Measurements from ENCODE around the gene ADO. TPM values are rescaled to one million over a fixed set of nuclear protein-coding genes. Genes with fewer than 3 reads are reported as not detected.
A peak's percentile ranks its signal among the peaks of the same experiment; 100 is the strongest.

ADO gene
- total RNA-seq, 1 donor from 2014 or later, result 13.9 TPM

DNA sequence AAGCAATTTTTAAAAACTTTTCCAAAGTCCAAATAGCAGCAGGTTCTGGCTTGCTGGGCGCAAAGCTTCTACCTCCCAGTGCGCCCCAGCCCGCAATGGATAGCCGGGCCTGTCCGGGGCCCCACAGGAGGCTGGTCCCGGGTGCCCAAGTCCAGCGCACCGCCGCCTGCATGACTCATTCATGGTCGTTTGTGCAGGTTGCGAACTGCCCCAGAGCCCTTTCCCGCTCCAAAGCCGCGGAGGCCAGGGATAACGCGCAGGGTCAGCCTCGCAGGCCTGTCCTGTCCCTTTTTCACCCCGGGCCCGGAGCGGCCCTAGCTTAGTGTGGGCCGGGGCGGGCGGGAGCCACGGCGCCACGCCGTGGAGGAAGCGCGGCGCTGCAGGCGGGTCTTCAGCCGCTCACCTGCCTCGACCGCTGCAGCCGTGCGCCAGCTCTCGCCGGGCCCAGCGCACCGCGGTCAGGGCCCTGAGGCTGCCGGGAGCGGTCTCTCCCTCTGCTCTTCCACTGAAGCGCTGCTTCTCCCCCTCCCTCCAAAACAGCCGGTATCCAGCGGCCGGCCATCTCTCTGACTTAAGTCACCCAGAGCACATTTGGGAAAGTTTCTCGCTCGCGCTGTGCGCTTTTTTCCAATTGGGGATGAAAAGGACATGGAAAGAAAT is 13.4 kb downstream of the ADO start:
- peak; percentile 75 to 83 for DNase-seq (ENCODE audit: low read depth in 2 of 2)

DNA sequence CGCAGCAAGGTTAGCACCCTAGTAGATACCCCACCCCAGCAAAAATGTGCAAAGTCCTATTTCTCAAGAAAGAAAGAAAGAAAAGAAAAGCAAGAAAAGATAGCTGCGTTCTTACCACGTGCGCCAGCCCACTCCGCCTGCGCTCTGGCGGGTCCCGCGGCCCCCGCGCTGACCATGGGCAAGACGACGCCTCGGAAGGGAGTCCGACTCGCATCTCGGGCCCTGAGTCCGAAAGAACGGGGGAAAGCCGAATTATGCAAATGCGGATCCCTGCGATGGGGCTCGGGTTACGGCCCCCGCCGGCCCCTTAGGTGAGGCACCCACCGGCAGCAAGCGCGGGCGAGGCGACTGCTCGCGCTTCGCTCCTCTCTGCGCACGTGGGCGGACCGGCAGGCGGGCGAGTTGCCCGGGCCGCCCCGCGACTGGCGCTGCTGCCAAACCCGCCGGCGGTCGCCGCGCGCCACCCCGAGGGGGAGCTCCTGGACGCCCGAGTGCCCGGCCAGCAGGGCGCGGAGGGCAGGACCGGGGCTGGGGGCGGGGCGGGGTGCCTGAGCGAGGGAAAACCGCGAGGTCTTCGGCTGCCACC is 14.0 kb downstream of the ADO start:
- peak in 1 of 2 donors; percentile 24 for DNase-seq (ENCODE audit: low read depth in 2 of 2)

DNA sequence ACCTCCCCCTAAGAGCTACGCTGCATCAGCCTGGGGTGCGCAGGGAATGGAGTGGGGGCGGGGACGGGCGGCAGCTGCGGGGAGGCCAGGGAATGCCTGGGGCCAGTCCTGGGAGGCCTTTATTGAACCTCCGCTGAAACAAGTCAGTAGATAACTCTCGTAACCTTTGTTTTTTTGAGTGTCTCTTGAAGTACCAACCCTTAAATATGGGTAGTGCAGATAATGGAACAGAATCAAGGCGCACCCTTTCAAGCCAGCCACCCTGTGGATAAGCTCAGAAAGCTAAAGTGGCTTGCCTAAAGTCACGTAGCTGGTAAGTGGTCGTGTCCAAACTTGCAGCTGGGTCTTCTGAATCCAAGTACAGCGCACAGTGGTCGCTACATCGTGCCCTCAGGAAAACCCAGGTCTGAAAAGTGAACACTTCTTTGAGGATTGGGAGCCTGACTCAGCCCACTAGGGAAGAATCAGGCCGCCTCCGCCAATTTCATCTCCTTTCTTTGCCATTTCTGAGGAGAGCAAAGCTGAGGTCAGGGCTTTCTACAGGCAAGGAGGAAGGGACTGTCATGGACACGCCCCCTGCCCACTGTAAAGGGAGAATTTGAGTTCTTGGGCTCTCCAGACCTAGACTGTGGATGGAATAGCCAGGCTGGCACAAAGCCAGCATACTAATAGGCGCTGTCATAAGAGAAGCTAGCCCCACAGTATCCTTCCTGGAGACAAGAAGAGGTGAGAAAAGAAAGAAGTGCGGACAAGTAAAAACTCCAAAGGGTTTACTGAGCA is 14.8 kb downstream of the ADO start:
- no peak for DNase-seq (ENCODE audit: low read depth in 2 of 2)

DNA sequence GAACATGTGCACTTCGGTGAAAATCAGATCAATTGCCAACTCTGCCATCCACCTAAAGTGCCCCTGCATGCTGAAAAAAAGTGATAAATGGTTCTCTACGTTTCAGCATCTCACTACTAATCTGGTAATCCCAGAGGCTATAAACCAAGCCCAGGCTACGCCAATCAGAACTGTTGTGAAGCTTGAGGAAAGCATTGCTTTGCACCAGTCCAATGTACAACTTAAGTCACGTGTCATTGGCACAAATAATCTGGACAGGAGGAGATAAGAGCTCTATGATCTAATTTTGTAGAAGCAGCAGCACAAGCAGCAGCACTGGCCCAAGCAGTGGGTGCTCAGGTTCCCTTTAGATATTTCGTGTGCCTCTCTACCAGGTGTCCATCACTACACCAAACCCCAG is 16.1 kb downstream of the ADO start:
- DNase-seq (ENCODE audit: low read depth in 2 of 2), result no peak

DNA sequence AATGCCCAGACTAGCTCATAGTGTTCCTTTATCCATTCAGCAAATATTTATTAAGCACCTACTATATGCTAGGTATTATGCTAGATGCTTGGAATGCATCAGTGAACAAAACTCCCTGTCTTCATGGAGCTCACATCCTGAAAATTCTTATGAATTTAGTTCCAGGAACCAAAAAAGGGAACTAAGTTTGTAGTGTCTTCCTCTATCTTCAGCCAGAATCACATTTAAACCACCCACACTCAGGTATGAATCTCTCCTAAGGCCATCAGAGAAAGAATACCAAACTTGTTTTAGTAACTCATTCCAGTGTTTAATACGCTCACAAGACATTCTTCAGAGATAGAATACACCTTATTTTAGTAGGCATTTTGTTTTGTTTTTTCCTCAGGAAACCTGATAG is 21.8 kb downstream of the ADO start:
- no peak for DNase-seq (ENCODE audit: low read depth in 2 of 2)

DNA sequence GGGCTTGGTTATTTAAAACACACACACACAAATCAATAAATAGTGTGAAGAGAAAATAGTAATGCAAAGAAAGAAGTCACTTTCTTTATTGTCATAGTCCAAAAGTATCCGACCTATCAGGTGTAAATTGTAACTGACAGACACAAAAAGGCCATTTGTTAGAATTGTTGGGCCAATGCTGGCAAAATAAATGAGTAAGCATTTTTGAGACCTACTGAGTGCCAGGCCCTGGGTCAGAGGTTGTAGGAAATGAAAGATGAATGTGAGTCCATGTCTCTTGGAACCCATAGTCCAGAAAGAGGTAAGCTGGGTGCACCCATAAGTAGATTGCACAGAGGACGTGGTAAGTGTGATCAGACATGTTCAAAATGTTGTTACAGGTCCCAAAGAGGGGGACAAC is 25.1 kb downstream of the ADO start:
- no peak for DNase-seq (ENCODE audit: low read depth in 2 of 2)

DNA sequence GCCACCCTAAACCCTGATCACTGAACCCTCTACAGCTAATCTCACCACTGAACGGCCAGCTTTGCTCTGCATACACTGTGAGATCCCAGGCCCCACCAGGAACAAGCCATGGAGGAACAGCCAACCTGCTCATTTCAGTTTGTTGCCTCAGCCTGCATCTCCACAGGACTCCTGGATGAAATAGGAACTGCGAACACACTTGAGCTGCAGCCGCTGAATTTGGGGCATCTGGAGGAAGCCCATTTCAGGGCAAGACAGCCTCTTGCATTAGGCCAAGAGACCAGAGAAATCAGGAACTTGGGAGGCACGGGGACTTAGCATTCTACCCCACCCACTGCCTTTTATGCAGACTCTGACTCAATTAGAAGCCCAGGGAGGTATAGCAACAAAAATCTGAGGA is 26.2 kb downstream of the ADO start:
- no peak for DNase-seq (ENCODE audit: low read depth in 2 of 2)

DNA sequence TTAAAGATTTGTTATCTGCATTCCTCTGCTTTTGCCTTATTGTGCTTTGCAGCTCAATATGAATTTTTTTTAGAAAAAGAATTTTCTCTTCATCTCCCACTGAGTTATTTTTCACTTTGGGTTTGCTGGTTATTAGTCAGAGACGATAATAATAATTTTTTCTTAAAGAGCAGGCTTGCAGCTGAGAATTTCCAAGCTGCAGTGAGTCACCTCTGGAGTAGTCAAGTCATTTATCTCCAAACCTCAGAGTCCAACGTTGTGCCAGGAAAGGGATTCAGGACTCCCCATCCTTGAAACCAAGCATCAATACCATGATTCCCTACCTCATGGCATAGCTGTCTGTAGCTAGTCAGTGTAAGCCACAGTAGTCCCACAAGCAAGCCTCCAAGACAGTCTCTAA is 26.8 kb downstream of the ADO start:
- no peak for DNase-seq (ENCODE audit: low read depth in 2 of 2)

DNA sequence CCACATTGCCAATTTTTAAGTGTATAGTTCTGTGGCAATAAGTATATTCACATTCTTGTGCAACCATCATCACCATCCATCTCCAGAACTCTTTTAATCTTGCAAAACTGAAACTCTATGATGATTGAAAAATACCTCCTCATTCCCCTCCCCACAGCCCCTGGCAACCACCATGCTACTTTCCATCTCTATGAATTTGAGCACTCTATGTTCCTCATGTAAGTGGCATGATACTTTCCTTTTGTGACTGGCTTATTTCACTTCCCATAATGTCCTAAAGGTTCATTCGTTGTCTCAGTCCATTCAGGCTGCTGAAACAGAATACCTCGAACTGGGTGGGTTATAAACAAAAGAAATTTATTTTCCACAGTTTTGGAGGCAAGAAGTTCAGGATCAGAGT is 35.1 kb downstream of the ADO start:
- no peak for DNase-seq (ENCODE audit: low read depth in 2 of 2)

DNA sequence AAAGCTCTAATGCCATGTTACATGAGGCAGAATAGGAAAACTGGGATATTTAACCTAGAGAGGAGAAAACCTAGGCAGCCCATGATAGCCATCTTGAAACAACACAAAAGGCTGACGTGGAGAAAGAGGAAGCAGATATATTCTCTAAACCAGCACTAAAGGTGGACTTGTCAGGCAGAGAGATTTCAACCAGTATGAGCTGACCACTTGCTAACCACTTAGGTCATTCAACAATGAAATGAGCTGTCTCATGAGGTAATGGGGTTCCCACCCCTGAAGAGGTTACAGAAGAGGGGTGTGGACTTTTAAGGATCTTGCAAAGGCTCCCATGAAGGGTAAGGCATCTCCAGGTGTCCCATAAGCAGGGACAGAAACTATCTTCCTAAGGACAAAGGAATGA is 38.5 kb downstream of the ADO start:
- no peak for DNase-seq (ENCODE audit: low read depth in 2 of 2)

DNA sequence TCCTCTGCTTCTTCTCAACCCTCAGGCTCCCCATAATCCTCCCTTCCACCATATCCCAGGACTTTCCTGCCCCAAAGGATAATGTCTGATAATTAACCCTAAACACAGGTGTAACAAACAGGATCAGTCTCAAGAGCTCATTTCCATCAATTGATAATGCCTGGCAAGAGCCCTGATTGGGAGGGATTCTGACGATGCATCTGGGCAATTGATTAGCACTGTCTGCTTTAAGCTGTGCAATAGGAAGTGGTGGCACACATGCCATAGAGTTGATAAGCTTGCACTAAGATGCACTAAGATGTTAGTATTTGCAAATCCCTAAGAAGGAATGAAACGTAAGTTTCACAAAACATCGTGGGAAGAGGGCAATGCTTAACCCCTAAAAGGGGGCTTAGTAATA is 39.1 kb downstream of the ADO start:
- DNase-seq (ENCODE audit: low read depth in 2 of 2), result no peak

DNA sequence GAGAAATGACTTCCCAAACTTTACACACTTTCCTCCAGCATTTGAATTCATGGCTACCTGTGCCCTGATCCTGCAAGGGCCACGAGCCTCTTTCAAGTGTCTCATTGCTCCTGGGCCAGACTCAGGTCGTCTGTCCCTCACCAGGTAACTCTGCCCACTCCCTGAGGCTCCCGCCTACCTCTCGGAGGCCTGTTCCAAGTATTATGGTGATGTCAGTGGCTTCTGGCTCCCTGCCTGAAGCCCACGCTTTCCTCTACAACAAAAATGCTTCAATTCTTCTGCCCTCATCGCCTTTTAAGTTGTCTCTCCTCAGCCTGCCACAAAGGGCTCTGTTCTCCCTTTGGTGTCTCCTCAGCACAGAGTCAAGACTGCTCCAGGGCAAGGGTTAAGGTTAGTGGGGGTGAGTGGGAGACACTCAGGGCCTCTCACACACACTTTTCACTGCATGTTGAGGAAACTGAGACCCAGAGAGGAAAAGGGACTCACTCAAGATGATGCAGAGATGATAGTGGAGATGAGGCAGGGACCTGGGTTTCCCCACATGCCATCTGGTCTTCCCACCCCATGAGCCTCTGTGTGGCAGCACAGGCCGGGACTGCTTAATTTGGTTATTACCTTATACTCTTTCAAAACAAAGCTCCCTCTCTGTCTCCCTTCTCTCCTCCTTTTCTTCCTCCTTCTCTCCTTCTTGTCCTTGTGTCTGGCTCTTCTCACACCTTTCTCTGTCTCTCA is 39.9 kb downstream of the ADO start:
- DNase-seq (ENCODE audit: low read depth in 2 of 2), result no peak

DNA sequence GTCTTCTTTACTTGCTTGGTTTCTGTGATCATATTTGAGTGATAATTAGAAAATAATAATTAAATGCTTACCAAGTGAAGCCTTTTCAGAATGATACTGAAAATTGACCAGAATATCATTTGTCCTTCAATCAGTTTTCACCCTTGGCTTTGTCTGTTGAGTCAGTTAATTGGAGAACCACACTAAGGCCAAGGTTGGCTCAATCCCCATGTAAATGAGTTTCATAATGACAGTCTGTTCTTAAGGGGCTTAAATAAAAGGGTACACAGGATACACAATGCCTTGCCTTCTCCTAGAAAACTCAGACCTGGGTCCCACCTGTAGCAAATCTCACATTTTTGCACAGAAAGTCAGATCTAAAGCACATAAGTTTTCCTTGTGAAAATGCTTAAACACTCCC is 42.9 kb downstream of the ADO start:
- no peak for DNase-seq (ENCODE audit: low read depth in 2 of 2)

DNA sequence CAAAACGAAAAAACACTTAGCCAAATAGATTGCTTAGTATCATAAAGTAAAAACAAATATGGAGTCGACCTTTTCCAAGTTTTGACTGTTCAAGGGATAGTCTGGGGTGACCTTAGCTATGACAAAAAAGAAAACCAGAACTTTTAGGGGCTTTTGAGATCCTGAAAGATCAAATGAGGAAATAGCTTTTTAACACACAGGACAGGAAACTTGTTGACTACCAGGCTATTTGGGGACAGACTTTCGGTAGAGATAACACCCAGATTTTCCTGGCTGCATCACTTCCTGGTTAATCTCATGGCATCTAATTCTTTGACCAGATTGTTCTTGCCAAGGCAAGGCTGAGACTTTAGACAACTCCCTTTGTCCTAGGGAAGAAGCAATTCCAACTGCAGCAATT is 46.1 kb downstream of the ADO start:
- DNase-seq (ENCODE audit: low read depth in 2 of 2), result no peak

DNA sequence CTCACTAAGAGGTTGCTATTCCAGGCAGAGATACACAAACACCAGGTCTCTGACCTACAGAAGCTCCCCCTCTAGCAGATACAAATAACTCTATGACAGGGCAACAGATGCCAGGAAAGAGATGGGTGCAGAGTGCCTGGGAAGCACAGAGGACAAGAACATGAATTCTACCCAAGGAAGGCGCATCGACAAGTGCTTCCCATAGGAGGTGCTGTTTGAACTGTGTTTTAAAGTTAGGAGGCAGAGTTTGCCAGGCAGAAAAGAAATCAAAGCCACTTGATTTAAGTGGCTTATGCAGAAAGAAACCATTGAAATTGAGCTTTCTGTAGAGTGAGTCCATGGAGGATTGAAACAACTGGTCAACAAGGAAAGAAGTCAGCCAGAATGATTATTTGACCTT is 46.9 kb downstream of the ADO start:
- peak; percentile 6 to 7 for DNase-seq (ENCODE audit: low read depth in 2 of 2)

DNA sequence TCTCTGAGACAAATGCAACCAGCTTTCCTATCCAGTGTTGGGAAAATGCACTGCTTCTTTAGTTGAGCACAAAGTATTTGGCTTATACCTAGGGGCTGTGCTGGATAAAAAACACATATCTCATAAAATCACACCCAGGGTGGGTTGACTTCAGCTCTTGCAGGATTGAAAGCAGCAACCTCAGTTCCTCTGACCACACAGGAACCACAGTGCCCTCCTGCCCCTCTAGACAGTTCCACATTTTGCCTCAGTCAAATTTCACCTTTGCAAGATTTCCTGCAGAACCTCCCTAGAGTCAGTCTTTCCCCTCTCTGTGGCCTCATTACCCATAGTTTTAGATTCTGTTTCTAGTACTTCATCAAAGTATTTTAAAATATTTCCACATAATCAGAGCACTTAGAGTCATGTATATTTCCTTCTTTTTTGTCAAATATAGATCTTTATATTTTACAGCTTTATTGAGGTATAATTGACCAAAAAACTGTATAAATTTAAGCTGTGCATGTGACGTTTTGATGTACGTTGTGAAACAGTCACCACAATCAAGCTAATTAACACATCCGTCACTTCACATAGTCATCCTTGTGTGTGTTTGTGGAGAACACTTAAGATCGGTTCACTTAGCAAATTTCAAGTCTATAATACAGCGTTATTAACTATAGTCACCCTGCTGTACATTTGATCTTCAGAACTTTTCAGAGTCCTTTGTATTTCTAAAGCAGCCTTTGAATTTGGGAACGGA is 48.6 kb downstream of the ADO start:
- DNase-seq (ENCODE audit: low read depth in 2 of 2), result no peak

DNA sequence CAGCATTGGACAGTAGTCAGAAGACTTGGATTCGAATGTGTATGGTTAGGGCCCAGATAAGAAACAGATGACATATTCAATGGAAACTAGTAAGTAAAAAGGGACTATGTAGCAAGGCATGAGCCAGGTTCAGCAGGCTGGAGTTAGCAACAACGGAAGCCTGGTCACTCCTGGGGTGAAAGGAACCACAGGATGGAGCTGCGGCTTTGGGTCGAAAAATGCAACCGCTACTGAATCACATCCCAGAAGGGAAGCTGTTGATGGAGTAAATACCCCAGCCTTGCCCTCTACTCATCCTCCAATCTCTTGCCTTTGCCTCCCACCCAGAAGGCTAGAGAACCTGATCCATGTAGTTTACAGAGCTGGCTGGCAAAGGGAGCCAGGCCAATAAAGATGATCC is 49.2 kb downstream of the ADO start:
- no peak for DNase-seq (ENCODE audit: low read depth in 2 of 2)

DNA sequence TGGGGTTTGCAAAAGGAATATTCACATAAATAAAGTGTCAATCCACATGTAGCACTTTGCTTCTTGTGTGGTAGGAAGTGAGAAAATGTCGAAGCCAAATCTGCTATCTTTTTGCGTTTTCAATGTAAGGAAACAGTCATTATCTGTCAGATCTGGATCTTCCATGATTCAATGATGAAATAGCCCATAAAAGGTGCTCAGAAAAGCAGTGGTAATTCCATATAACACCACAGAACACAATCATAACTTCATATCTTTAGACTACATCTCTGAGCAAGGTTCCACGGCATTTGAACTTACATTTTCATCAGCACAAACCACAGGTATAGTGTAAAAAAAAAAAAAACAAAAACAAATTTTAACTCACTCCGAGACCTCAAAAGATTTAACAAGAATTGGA is 51.5 kb downstream of the ADO start:
- no peak for DNase-seq (ENCODE audit: low read depth in 2 of 2)
